GM18502 (cell line): ENCODE results near the gene HPS3.
"Not testable (repeated sequence)": the region's sequence is repeated elsewhere in the genome, so short reads cannot be mapped to it uniquely, and the experiment has no call there.

ENCODE experiments used
- ATAC-seq: cut with Tn5 transposase; IDR thresholded peaks from one replicate; pipeline ENCODE4 v1.9.1; 2021; ENCODE audit warnings: mild to moderate bottlenecking; ENCODE audit not compliant: unreplicated experiment, poor library complexity

The HPS3 gene

GRCh38 chr3:149180057-149180573 lies 50.7 kb downstream of the HPS3 start:
- no peak for ATAC-seq

- ATAC-seq: no peak
These were observed 51.7 kb downstream of the HPS3 start for GRCh38 chr3:149181182-149181581.

- ATAC-seq: no peak
These were observed 56.8 kb downstream of the HPS3 start for GRCh38 chr3:149186219-149186618.

- no peak for ATAC-seq
These were observed 57.3 kb downstream of the HPS3 start for GRCh38 chr3:149186721-149187120.

- no peak for ATAC-seq
These were observed 59.1 kb downstream of the HPS3 start for GRCh38 chr3:149188494-149188893.

- no peak for ATAC-seq
These were observed 65.8 kb downstream of the HPS3 start for GRCh38 chr3:149195221-149195620.

- not testable (repeated sequence) for ATAC-seq
These were observed 67.6 kb downstream of the HPS3 start for GRCh38 chr3:149196805-149197592.

GRCh38 chr3:149197669-149198068 lies 68.2 kb downstream of the HPS3 start:
- no peak for ATAC-seq

- ATAC-seq: no peak
These were observed 69.2 kb downstream of the HPS3 start for GRCh38 chr3:149198611-149199010.

- no peak for ATAC-seq
These were observed 70.0 kb downstream of the HPS3 start for GRCh38 chr3:149199474-149199873.

GRCh38 chr3:149203758-149204157 lies 74.3 kb downstream of the HPS3 start:
- peak; percentile 100 for ATAC-seq

- no peak for ATAC-seq
These were observed 75.1 kb downstream of the HPS3 start for GRCh38 chr3:149204390-149204991.

- ATAC-seq: no peak
These were observed 78.0 kb downstream of the HPS3 start for GRCh38 chr3:149207475-149207874.

- no peak for ATAC-seq
These were observed 80.0 kb downstream of the HPS3 start for GRCh38 chr3:149209431-149209830.

GRCh38 chr3:149212386-149212785 lies 82.9 kb downstream of the HPS3 start:
- no peak for ATAC-seq

- ATAC-seq: no peak
These were observed 85.3 kb downstream of the HPS3 start for GRCh38 chr3:149214702-149215101.

GRCh38 chr3:149215515-149215914 lies 86.1 kb downstream of the HPS3 start:
- ATAC-seq: no peak

GRCh38 chr3:149216193-149216869 lies 86.9 kb downstream of the HPS3 start:
- no peak for ATAC-seq

GRCh38 chr3:149217347-149217746 lies 87.9 kb downstream of the HPS3 start:
- ATAC-seq: no peak

- not testable (repeated sequence) for ATAC-seq
These were observed 90.1 kb downstream of the HPS3 start for GRCh38 chr3:149219380-149220121.
